HCT116 (cell line): ENCODE results near the gene TUBA3C. TPM values are rescaled to one million over a fixed set of nuclear protein-coding genes. Genes with fewer than 3 reads are reported as not detected.

Experiments used
- ATAC-seq: fragments of 200-7000 bp; cut with Tn5 transposase; 2 replicates; pipeline ENCODE4 v1.9.1; 2020; ENCODE audit warnings: mild to moderate bottlenecking, moderate library complexity
- BruUV-seq: library from RNA; stranded (reverse); fragments of 400-500 nt; replicated peaks from 2 replicates; lab custom pipeline; 2021; lab: Mats Ljungman, UMichigan
- CTCF ChIA-PET: fragments of 300-600 bp; sonication (Branson Sonifier 250); formaldehyde crosslinking; loops from one replicate; lab custom pipeline; 2021; ENCODE audit warnings: antibody characterized with exemption; lab: Charles Lee
- POLR2A ChIA-PET: fragments of 300-600, 350-600 bp; sonication (Branson Sonifier 250); formaldehyde crosslinking; loops from one replicate; lab custom pipeline; 2021; ENCODE audit warnings: antibody characterized with exemption; lab: Charles Lee
- RAD21 ChIA-PET, 2 experiments: fragments of 300-600 bp; sonication (Branson Sonifier 250); formaldehyde crosslinking; loops; one replicate each; lab custom pipeline; 2023; ENCODE audit warnings: low total read pairs in 2 of 2; ENCODE audit not compliant: uncharacterized antibody in 2 of 2, unreplicated experiment in 2 of 2, low non-redundant PET in 1 of 2; lab: Charles Lee
- DNase-seq: peaks from one replicate; pipeline ENCODE4 v3.0.0-alpha.2; 2010; ENCODE audit warnings: low read depth, low spot score
- H2AFZ ChIP-seq: fragments of 200-600 bp; shearing (Covaris generic), sonication (generic); 2 replicates; pipeline ENCODE4 v1.6.1; 2017; ENCODE audit warnings: low read depth, mixed run types, mixed read lengths, antibody characterized with exemption, low read length; ENCODE audit not compliant: poor library complexity, severe bottlenecking
- H3K27ac ChIP-seq: 2 replicates; pipeline ENCODE4 v1.5.1; 2012; ENCODE audit warnings: low read depth, low read length
- H3K27me3 ChIP-seq: fragments of 200-600 bp; sonication (generic); 2 replicates; pipeline ENCODE4 v1.6.1; 2016; ENCODE audit warnings: mixed run types, low read length, mixed read lengths; ENCODE audit not compliant: insufficient read depth
- H3K36me3 ChIP-seq, 2 experiments: fragments of 200-500 bp in 1 of 2; fragments of 200-600 bp in 1 of 2; sonication (Bioruptor generic) in 1 of 2; sonication (generic) in 1 of 2; 2 replicates each; pipeline versions ENCODE4 v1.5.1 to v1.6.1; 2014 to 2016; ENCODE audit warnings: low read length in 2 of 2, inconsistent platforms in 1 of 2, mixed read lengths in 1 of 2, mixed run types in 1 of 2; ENCODE audit not compliant: insufficient read depth in 2 of 2, control insufficient read depth in 1 of 2
- H3K4me1 ChIP-seq, 2 experiments: fragments of 200-600 bp in 1 of 2; sonication (generic) in 1 of 2; 2 replicates each; pipeline versions ENCODE4 v1.5.1 to v1.6.1; 2012 to 2017; ENCODE audit warnings: low read length in 2 of 2, inconsistent platforms in 1 of 2, mild to moderate bottlenecking in 1 of 2, mixed read lengths in 1 of 2, mixed run types in 1 of 2, moderate library complexity in 1 of 2; ENCODE audit not compliant: insufficient read depth in 2 of 2, control insufficient read depth in 1 of 2
- H3K4me2 ChIP-seq: fragments of 200-600 bp; sonication (generic); 2 replicates; pipeline ENCODE4 v1.6.1; 2017; ENCODE audit warnings: mixed run types, low read length, mixed read lengths
- H3K4me3 ChIP-seq, 2 experiments: fragments of 200-600 bp in 1 of 2; sonication (generic) in 1 of 2; replicated peaks in 1 of 2; 2 replicates each; pipeline ENCODE4 v1.5.1; 2011 to 2016; ENCODE audit warnings: low read length in 2 of 2, control low read depth in 1 of 2, low read depth in 1 of 2, mild to moderate bottlenecking in 1 of 2, mixed read lengths in 1 of 2, mixed run types in 1 of 2
- H3K79me2 ChIP-seq: fragments of 200-600 bp; sonication (generic); 2 replicates; pipeline ENCODE4 v1.6.1; 2017; ENCODE audit warnings: mild to moderate bottlenecking, mixed run types, low read length, moderate library complexity, mixed read lengths; ENCODE audit not compliant: insufficient read depth
- H3K9ac ChIP-seq: fragments of 200-600 bp; sonication (generic); 2 replicates; pipeline ENCODE4 v1.6.1; 2016; ENCODE audit warnings: low read length, mixed read lengths
- H3K9me2 ChIP-seq: fragments of 200-600 bp; sonication (generic), shearing (Covaris generic); 2 replicates; pipeline ENCODE4 v1.6.1; 2017; ENCODE audit warnings: mixed run types, mild to moderate bottlenecking, moderate library complexity; ENCODE audit not compliant: insufficient read depth
- H3K9me3 ChIP-seq, 2 experiments: fragments of 200-500 bp in 1 of 2; fragments of 200-600 bp in 1 of 2; sonication (Bioruptor generic) in 1 of 2; sonication (generic) in 1 of 2; 2 replicates each; pipeline ENCODE4 v1.6.1; 2014 to 2017; ENCODE audit warnings: low read length in 2 of 2, mixed read lengths in 2 of 2, inconsistent platforms in 1 of 2, low read depth in 1 of 2, mild to moderate bottlenecking in 1 of 2, mixed run types in 1 of 2, moderate library complexity in 1 of 2; ENCODE audit not compliant: control insufficient read depth in 1 of 2, insufficient read depth in 1 of 2
- H4K20me1 ChIP-seq: fragments of 200-600 bp; sonication (generic), shearing (Covaris generic); 2 replicates; pipeline ENCODE4 v1.6.1; 2017; ENCODE audit warnings: mixed run types, mild to moderate bottlenecking, moderate library complexity; ENCODE audit not compliant: insufficient read depth
- CBX3 ChIP-seq: IDR thresholded peaks from 2 replicates; pipeline ENCODE4 v1.6.1; 2012; ENCODE audit warnings: low read depth
- CEBPB ChIP-seq: IDR thresholded peaks from 2 replicates; pipeline ENCODE4 v1.6.1; 2012; ENCODE audit warnings: low read depth
- ELF1 ChIP-seq: IDR thresholded peaks from 2 replicates; pipeline ENCODE4 v1.6.1; 2012; ENCODE audit warnings: low read depth, borderline replicate concordance
- EZH2 ChIP-seq: fragments of 200-600 bp; sonication (generic); IDR thresholded peaks from 2 replicates; pipeline ENCODE4 v1.6.1; 2017; ENCODE audit warnings: antibody characterized with exemption, mixed run types
- EZH2phosphoT487 ChIP-seq: fragments of 200-600 bp; IDR thresholded peaks from 2 replicates; pipeline ENCODE4 v1.6.1; 2018; ENCODE audit warnings: antibody characterized with exemption, borderline replicate concordance
- FOSL1 ChIP-seq: IDR thresholded peaks from 2 replicates; pipeline ENCODE4 v1.6.1; 2012; ENCODE audit warnings: low read depth
- JUND ChIP-seq: IDR thresholded peaks from 2 replicates; pipeline ENCODE4 v1.6.1; 2012
- POLR2A ChIP-seq: IDR thresholded peaks from 2 replicates; pipeline ENCODE4 v1.7.0; 2011; ENCODE audit warnings: borderline replicate concordance; ENCODE audit not compliant: insufficient read depth, insufficient read length; ENCODE audit errors: extremely low read depth
- POLR2AphosphoS5 ChIP-seq: IDR thresholded peaks from 2 replicates; pipeline ENCODE4 v1.6.1; 2011; ENCODE audit warnings: mild to moderate bottlenecking, low read depth, low read length, moderate library complexity
- SIN3A ChIP-seq: IDR thresholded peaks from 2 replicates; pipeline ENCODE4 v1.6.1; 2012; ENCODE audit warnings: low read depth
- SP1 ChIP-seq: IDR thresholded peaks from 2 replicates; pipeline ENCODE4 v1.6.1; 2012; ENCODE audit warnings: low read depth
- SRF ChIP-seq: IDR thresholded peaks from 2 replicates; pipeline ENCODE4 v1.6.1; 2012; ENCODE audit warnings: low read depth
- TCF7L2 ChIP-seq: IDR thresholded peaks from 2 replicates; pipeline ENCODE4 v1.7.0; 2011; ENCODE audit warnings: borderline replicate concordance, inconsistent platforms; ENCODE audit not compliant: insufficient read depth, insufficient read length; ENCODE audit errors: extremely low read depth
- YY1 ChIP-seq: IDR thresholded peaks from 2 replicates; pipeline ENCODE4 v1.6.1; 2011; ENCODE audit warnings: low read length, low read depth, moderate library complexity, mild to moderate bottlenecking; ENCODE audit not compliant: insufficient replicate concordance; ENCODE audit errors: extremely low read depth
- ZFX ChIP-seq: fragments of 450-650 bp; IDR thresholded peaks from 2 replicates; pipeline ENCODE4 v1.6.1; 2017
- ZNF274 ChIP-seq: fragments of 200-500 bp; sonication (Bioruptor generic); IDR thresholded peaks from 2 replicates; pipeline ENCODE4 v1.6.1; 2014; ENCODE audit warnings: mild to moderate bottlenecking, low read depth, low read length, inconsistent platforms
- intact Hi-C: fragments of 100-400 bp; cut with micrococcal nuclease; formaldehyde crosslinking; loops from 2 replicates; pipeline ENCODE4 v1.10.0; 2022
- total RNA-seq: library from RNA; stranded (reverse); gene quantifications from one replicate; pipeline ENCODE4 v1.2.1, GENCODE V29; 2021; ENCODE audit not compliant: unreplicated experiment
- TF ChIP-seq, protein P1 (sequence below): IDR thresholded peaks from 2 replicates; pipeline ENCODE4 v1.6.1; 2012
- TF ChIP-seq, protein P2 (sequence below), 3 experiments: fragments of 200-600 bp in 1 of 3; sonication (generic) in 1 of 3; IDR thresholded peaks in 2 of 3; conservative IDR thresholded peaks in 1 of 3; 2 replicates each; pipeline ENCODE4 v1.5.1; 2012 to 2017; ENCODE audit warnings: low read depth in 2 of 3, low read length in 2 of 3, antibody characterized with exemption in 1 of 3, borderline replicate concordance in 1 of 3, control low read depth in 1 of 3, mild to moderate bottlenecking in 1 of 3, mixed read lengths in 1 of 3, mixed run types in 1 of 3, moderate library complexity in 1 of 3; ENCODE audit not compliant: insufficient read depth in 1 of 3
- TF ChIP-seq, protein P3 (sequence below): IDR thresholded peaks from 2 replicates; pipeline ENCODE4 v1.6.1; 2012; ENCODE audit warnings: low read depth
- TF ChIP-seq, protein P4 (sequence below): IDR thresholded peaks from 2 replicates; pipeline ENCODE4 v1.6.1; 2012

The TUBA3C gene
- total RNA-seq, 1 experiment from 2014 or later, result not detected

DNA sequence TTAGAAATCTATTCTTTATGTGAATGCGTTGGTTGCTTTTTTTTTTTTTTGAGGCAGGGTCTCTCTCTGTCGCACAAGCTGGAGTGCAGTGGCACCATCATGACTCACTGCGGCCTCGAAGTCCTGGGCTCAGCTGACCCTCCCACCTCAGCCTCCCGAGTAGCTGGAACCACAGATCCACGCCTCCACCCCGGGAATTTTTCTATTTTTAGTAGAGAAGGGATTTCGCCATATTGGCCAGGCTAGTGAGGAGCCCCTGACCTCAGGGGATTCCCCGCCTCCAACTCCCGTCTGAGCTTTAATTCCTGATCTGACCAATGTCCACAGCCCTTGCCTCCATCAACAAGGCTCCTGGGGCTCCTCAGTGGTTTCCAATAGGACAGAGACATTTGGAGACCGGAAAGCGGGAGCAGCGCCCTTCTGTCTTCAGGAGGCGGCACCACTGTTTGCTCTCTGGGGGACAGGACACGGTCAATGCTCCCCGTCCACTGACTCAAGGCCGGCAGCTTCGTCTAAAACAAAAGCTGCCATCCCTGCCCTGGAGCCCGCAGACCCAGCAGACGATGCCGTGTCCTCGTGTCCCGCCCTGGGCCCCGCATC is 503 bp downstream of the TUBA3C start:
- H3K27ac ChIP-seq, result no peak overlapping the region
- TF ChIP-seq SP1, result no peak
- no peak for TF ChIP-seq SRF
- no peak for TF ChIP-seq ZFX
- no peak for TF ChIP-seq POLR2A
- TF ChIP-seq FOSL1, result no peak
- TF ChIP-seq ZNF274, result no peak
- TF ChIP-seq, protein P1, sequence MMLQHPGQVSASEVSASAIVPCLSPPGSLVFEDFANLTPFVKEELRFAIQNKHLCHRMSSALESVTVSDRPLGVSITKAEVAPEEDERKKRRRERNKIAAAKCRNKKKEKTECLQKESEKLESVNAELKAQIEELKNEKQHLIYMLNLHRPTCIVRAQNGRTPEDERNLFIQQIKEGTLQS, result no peak
- no peak for TF ChIP-seq YY1
- TF ChIP-seq, protein P2, sequence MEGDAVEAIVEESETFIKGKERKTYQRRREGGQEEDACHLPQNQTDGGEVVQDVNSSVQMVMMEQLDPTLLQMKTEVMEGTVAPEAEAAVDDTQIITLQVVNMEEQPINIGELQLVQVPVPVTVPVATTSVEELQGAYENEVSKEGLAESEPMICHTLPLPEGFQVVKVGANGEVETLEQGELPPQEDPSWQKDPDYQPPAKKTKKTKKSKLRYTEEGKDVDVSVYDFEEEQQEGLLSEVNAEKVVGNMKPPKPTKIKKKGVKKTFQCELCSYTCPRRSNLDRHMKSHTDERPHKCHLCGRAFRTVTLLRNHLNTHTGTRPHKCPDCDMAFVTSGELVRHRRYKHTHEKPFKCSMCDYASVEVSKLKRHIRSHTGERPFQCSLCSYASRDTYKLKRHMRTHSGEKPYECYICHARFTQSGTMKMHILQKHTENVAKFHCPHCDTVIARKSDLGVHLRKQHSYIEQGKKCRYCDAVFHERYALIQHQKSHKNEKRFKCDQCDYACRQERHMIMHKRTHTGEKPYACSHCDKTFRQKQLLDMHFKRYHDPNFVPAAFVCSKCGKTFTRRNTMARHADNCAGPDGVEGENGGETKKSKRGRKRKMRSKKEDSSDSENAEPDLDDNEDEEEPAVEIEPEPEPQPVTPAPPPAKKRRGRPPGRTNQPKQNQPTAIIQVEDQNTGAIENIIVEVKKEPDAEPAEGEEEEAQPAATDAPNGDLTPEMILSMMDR (IDR thresholded peaks at IDR 0.05 in 2 of 3, conservative IDR thresholded peaks at IDR 0.05 in 1 of 3; ENCODE audit: borderline replicate concordance in 1 of 3, insufficient read depth in 1 of 3, low read depth in 2 of 3, low read length in 2 of 3), result no peak
- TF ChIP-seq CBX3, result no peak
- TF ChIP-seq EZH2phosphoT487, result no peak
- no peak for TF ChIP-seq POLR2AphosphoS5
- TF ChIP-seq EZH2, result no peak
- TF ChIP-seq TCF7L2, result no peak
- no peak for TF ChIP-seq JUND
- TF ChIP-seq, protein P3, sequence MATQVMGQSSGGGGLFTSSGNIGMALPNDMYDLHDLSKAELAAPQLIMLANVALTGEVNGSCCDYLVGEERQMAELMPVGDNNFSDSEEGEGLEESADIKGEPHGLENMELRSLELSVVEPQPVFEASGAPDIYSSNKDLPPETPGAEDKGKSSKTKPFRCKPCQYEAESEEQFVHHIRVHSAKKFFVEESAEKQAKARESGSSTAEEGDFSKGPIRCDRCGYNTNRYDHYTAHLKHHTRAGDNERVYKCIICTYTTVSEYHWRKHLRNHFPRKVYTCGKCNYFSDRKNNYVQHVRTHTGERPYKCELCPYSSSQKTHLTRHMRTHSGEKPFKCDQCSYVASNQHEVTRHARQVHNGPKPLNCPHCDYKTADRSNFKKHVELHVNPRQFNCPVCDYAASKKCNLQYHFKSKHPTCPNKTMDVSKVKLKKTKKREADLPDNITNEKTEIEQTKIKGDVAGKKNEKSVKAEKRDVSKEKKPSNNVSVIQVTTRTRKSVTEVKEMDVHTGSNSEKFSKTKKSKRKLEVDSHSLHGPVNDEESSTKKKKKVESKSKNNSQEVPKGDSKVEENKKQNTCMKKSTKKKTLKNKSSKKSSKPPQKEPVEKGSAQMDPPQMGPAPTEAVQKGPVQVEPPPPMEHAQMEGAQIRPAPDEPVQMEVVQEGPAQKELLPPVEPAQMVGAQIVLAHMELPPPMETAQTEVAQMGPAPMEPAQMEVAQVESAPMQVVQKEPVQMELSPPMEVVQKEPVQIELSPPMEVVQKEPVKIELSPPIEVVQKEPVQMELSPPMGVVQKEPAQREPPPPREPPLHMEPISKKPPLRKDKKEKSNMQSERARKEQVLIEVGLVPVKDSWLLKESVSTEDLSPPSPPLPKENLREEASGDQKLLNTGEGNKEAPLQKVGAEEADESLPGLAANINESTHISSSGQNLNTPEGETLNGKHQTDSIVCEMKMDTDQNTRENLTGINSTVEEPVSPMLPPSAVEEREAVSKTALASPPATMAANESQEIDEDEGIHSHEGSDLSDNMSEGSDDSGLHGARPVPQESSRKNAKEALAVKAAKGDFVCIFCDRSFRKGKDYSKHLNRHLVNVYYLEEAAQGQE, result no peak
- TF ChIP-seq ELF1, result no peak
- no peak for TF ChIP-seq SIN3A
- TF ChIP-seq, protein P4, sequence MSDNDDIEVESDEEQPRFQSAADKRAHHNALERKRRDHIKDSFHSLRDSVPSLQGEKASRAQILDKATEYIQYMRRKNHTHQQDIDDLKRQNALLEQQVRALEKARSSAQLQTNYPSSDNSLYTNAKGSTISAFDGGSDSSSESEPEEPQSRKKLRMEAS, result no peak
- TF ChIP-seq CEBPB, result no peak
- TF ChIP-seq, all 23 proteins: peak for 0
- H4K20me1 ChIP-seq, result no peaks in the 10 kb centered on the region
- no TSS peak for BruUV-seq
- ATAC-seq, result no peak
- RAD21 ChIA-PET, result no interaction called here
- H3K27me3 ChIP-seq, result no peaks in the 10 kb centered on the region
- no peaks in the 10 kb centered on the region; a peak in 2 of 4 replicates for H3K9me3 ChIP-seq
- H3K4me3 ChIP-seq, result no peak overlapping the region
- no peak for DNase-seq
- intact Hi-C loops, result no loop called here
- H3K4me1 ChIP-seq, result no peaks in the 10 kb centered on the region
- no peaks in the 10 kb centered on the region for H3K79me2 ChIP-seq
- no peaks in the 10 kb centered on the region for H3K9me2 ChIP-seq
- CTCF ChIA-PET, result no interaction called here
- POLR2A ChIA-PET, result no interaction called here
- H3K9ac ChIP-seq, result no peak overlapping the region
- no peak overlapping the region for H3K4me2 ChIP-seq
- no peaks in the 10 kb centered on the region for H3K36me3 ChIP-seq
- no peak overlapping the region for H2AFZ ChIP-seq
